ENCODE data around the gene KNSTRN. TPM values are rescaled to one million over a fixed set of nuclear protein-coding genes. Genes with fewer than 3 reads are reported as not detected.

Gene KNSTRN
- total and polyA plus RNA-seq, 2 of the 8 experiments (the other 6 are each of a cell fraction or from before 2014, with no cell fraction given), result 25.1 to 79.4 TPM

- Histone ChIP-seq H2BK12ac (ENCODE audit: low read depth, low read length) (0 out of 2 replicates have a peak overlapping the region, but pooled peaks have one; percentile 68), H2AFZ (ENCODE audit: low read length) (no peak overlapping the region; the same call in 1 of the 2 replicates), H4K8ac (ENCODE audit: extremely low read depth, insufficient read depth, low read length) (no peak overlapping the region; the same call in 1 of the 2 replicates), H3K27ac (ENCODE audit: low read depth, low read length) (no peak overlapping the region), H4K5ac (ENCODE audit: insufficient read length, low read depth, low read length) (peak overlapping the region; percentile 13), H3K9ac (replicated peaks in 1 of 4; ENCODE audit: extremely low read depth in 1 of 4, low read depth in 3 of 4, low read length in 3 of 4) (peak overlapping the region in 1 of 4 experiments; percentile 16; a peak in 1 of 7 replicates), H3K27me3 (replicated peaks in 1 of 4; ENCODE audit: control insufficient read depth in 3 of 4, extremely low read depth in 1 of 4, insufficient read depth in 3 of 4, low read length in 3 of 4) (peaks cover 0 to 31% (median 18%) of the 10 kb centered on the region in 4 experiments; a peak in 5 of 7 replicates), H4K20me1 (replicated peaks in 1 of 2; ENCODE audit: control insufficient read depth in 1 of 2, insufficient read depth in 2 of 2, low read length in 2 of 2) (peaks cover 0 to 2% of the 10 kb centered on the region in 2 experiments), H3K23me2 (ENCODE audit: low read depth, low read length) (peaks cover 26% of the 10 kb centered on the region), H3K18ac (ENCODE audit: extremely low read depth, low read length) (peak overlapping the region; percentile 99), H2BK120ac (replicated peaks; ENCODE audit: low read depth, low read length) (no peak overlapping the region), H3K14ac (ENCODE audit: insufficient read length) (no peak overlapping the region), H2BK5ac (ENCODE audit: low read depth, low read length) (peak overlapping the region; percentile 69; the same call in 1 of the 2 replicates), H3K4ac (replicated peaks; ENCODE audit: insufficient read length, low read depth, low read length) (peak overlapping the region; percentile 89), H3K56ac (replicated peaks; ENCODE audit: insufficient read length, low read depth, low read length) (peak overlapping the region; percentile 72), H3K4me2 (ENCODE audit: insufficient read depth in 1 of 2, low read depth in 2 of 2, low read length in 2 of 2) (peak overlapping the region; percentile 98 to 100), H3K4me1 (replicated peaks in 1 of 4; ENCODE audit: control insufficient read depth in 3 of 4, insufficient read depth in 4 of 4, low read length in 3 of 4) (peaks cover 5 to 36% (median 28%) of the 10 kb centered on the region in 4 experiments), H3K23ac (ENCODE audit: insufficient read length) (no peak overlapping the region), H3K4me3 (ENCODE audit: extremely low read depth in 1 of 4, insufficient read depth in 2 of 4, low read depth in 3 of 4, low read length in 4 of 4) (peak overlapping the region; percentile 59 to 97 (median 74)), H2BK15ac (ENCODE audit: low read length) (no peak overlapping the region), H4K91ac (replicated peaks; ENCODE audit: insufficient read length, low read length) (peak overlapping the region; percentile 88), H2BK20ac (ENCODE audit: low read length) (no peak overlapping the region; the same call in 1 of the 2 replicates), H3K36me3 (ENCODE audit: control insufficient read depth in 2 of 4, insufficient read depth in 4 of 4, low read length in 3 of 4) (no peaks in the 10 kb centered on the region), H3K79me1 (ENCODE audit: low read depth, low read length) (no peaks in the 10 kb centered on the region), H3K79me2 (ENCODE audit: control insufficient read depth in 1 of 2, insufficient read depth in 2 of 2, low read length in 2 of 2) (peaks cover 0 to 16% of the 10 kb centered on the region in 2 experiments; a peak in 1 of 4 replicates), H2AK5ac (ENCODE audit: low read depth, low read length) (no peak overlapping the region), H3K9me3 (ENCODE audit: insufficient read depth in 2 of 2, low read depth in 1 of 2, low read length in 1 of 2) (no peaks in the 10 kb centered on the region)
- WGBS, 2 experiments (ENCODE audit: extremely low coverage in 1 of 2, insufficient coverage in 1 of 2, insufficient read length in 1 of 2, insufficient replicate concordance in 2 of 2, low coverage in 1 of 2, low lambda C conversion rate in 2 of 2, missing lambda C conversion rate in 1 of 2), result 6% methylated on average over 15 of the region's 39 CpGs; no CpG with 5 or more reads in 1 of the 2 experiments
- ChIA-PET CTCF (ENCODE audit: partially characterized antibody) (interaction anchor here (1.5 to 2.2 kb wide), 4 partner anchors 11 to 99 kb away, joined by 3 to 7 read pairs (median 6); no protein-coding TSS in a partner anchor), POLR2A (ENCODE audit: partially characterized antibody) (interaction anchor here (0.8 to 3.6 kb wide), 8 partner anchors 8 to 67 kb away, joined by 3 to 23 read pairs (median 3); partner anchors contain the start of gene CHST14)
- DNase-seq (ENCODE audit: low read depth in 1 of 2, low spot score in 2 of 2) (peak in 1 of 2 experiments; percentile 77), FAIRE-seq (no peak)
- TF ChIP-seq HDAC2 (IDR thresholded peaks at IDR 0.05; ENCODE audit: borderline replicate concordance in 1 of 2, low read depth in 2 of 2, low read length in 2 of 2), result 0 out of 4 replicates have a peak, but pooled peaks of 1 of the 2 experiments have one; percentile 60
- TF ChIP-seq KDM1A (IDR thresholded peaks at IDR 0.05; ENCODE audit: borderline replicate concordance, low read length), result peak; percentile 95; the same call in 1 of the 2 replicates
- TF ChIP-seq PHF8 (conservative IDR thresholded peaks at IDR 0.05; ENCODE audit: low read depth, low read length), result 0 out of 2 replicates have a peak, but pooled peaks have one; percentile 10
- peak; percentile 28 for TF ChIP-seq EZH2 (IDR thresholded peaks at IDR 0.05; ENCODE audit: low read depth, low read length, severe bottlenecking)
- TF ChIP-seq TAF1 (IDR thresholded peaks at IDR 0.05; ENCODE audit: low read depth, low read length), result 0 out of 2 replicates have a peak, but pooled peaks have one; percentile 11
- no peak for TF ChIP-seq KDM4A (IDR thresholded peaks at IDR 0.05; ENCODE audit: low read depth, low read length, severe bottlenecking)
- TF ChIP-seq BRCA1 (IDR thresholded peaks at IDR 0.05; ENCODE audit: low read depth, low read length), result no peak
- TF ChIP-seq CHD1 (IDR thresholded peaks at IDR 0.05; ENCODE audit: low read depth, low read length), result no peak
- TF ChIP-seq GABPA (IDR thresholded peaks at IDR 0.05; ENCODE audit: borderline replicate concordance, insufficient read depth, low read length), result 0 out of 2 replicates have a peak, but pooled peaks have one; percentile 29
- TF ChIP-seq YY1 (IDR thresholded peaks at IDR 0.05; ENCODE audit: low read depth, low read length), result no peak
Observed at GRCh38 chr15:40436116-40436891, 53.8 kb downstream of the KNSTRN start.

Measured in H1 (cell line).